NT2/D1 (cell line): Measurements from ENCODE around the gene RAB33B.

ENCODE experiments used
- SUZ12 ChIP-seq: IDR thresholded peaks from 2 replicates; pipeline ENCODE4 v1.6.1; 2011; ENCODE audit not compliant: insufficient read length, insufficient read depth; ENCODE audit errors: extremely low read depth
- YY1 ChIP-seq: IDR thresholded peaks from 2 replicates; pipeline ENCODE4 v1.6.1; 2011; ENCODE audit not compliant: insufficient read length, insufficient read depth
- ZNF274 ChIP-seq: IDR thresholded peaks from 2 replicates; pipeline ENCODE4 v1.6.1; 2011; ENCODE audit warnings: mild to moderate bottlenecking, low read depth, low read length

- TF ChIP-seq SUZ12 (no peak), ZNF274 (no peak), YY1 (no peak)
Measured at GRCh38 chr4:139458543-139458942, 4.6 kb downstream of the RAB33B start.
